Measurements from ENCODE around the gene QSOX2. TPM values are rescaled to one million over a fixed set of nuclear protein-coding genes. Genes with fewer than 3 reads are reported as not detected.

The QSOX2 gene
- total RNA-seq (2022; extraction: Qiagen RNA extraction; ENCODE audit: low read depth), result 26.6 to 30.1 TPM (median 28.8 TPM) in 5 replicates

GRCh38 chr9:136245219-136246150 is at the start of gene QSOX2:
QSOX2 (minus strand) TSS chr9:136245812; CDS start chr9:136245803, 9 bp downstream.

DNA sequence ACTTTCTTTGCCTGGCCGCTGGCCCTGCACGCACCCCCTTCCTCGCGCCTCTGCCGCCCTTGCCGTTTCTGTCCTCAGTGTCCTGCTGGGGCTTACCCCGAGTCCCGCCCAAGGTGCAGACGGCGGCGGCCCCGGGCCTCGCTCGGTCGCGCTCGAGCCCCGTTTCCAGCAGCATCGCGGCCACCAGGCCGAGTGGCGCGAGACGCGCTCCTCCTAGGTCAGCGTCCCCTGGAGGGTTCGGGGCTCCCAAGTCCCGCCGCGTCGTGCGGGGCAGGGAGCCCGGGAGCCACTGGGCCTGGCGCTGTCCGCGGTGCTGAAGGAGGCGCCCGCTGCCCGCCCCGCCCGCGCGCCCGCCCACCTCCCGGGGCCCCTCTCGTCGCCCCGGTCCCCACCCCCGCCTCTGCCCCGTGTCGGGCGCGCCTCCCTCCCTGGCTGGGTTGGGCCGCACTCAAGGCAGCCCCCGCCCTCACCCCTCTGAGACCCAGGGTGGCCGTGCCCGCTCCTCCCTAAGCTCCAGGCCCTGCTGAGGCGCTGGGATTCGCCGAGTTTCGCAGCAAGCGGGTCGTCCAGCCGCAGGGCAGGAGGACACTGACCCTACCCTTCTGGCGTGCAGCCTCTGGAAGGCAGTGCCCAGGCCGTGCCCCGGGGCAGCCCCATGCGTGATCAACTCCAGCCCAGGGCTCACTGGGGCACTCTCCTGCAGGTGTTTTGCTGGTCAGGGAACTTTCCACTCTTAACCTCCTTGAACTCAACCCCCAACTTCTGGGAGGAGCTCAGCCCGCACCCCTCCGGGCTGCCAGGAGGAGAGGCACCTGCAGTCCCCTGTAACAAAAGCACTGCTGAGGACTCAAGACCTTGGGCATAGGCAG is 40.5 kb downstream of the QSOX2 start, which contains the start of gene LHX3:
Gene LHX3 (minus strand): TSS at position 291 of the 869 bp plus-strand sequence. CDS start 116 bp downstream, at position 175.

Other genes with a start within 250 kb of the QSOX2 start
- 21.9 to 30.8 TPM (median 28.7 TPM) in 5 replicates for gene NACC2, start 150.5 kb downstream of the QSOX2 start, total RNA-seq (2022; extraction: Qiagen RNA extraction; ENCODE audit: low read depth)
- 30.0 to 49.2 TPM (median 47.0 TPM) in 5 replicates for gene TMEM250, start 126.9 kb downstream of the QSOX2 start, total RNA-seq (2022; extraction: Qiagen RNA extraction; ENCODE audit: low read depth)
- 0.08 to 0.12 TPM (median 0.09 TPM) in 4 of 5 replicates, not detected in the other for gene LHX3, start 40.7 kb downstream of the QSOX2 start, total RNA-seq (2022; extraction: Qiagen RNA extraction; ENCODE audit: low read depth)
- not detected in 5 replicates for gene CCDC187, start 58.3 kb upstream of the QSOX2 start, total RNA-seq (2022; extraction: Qiagen RNA extraction; ENCODE audit: low read depth)
- gene GPSM1, start 81.7 kb upstream of the QSOX2 start, total RNA-seq (2022; extraction: Qiagen RNA extraction; ENCODE audit: low read depth), result 8.7 to 13.6 TPM (median 11.4 TPM) in 5 replicates
- gene DNLZ, start 117.9 kb upstream of the QSOX2 start, total RNA-seq (2022; extraction: Qiagen RNA extraction; ENCODE audit: low read depth), result 17.8 to 41.5 TPM (median 38.2 TPM) in 5 replicates
- 0.69 to 2.4 TPM (median 1.2 TPM) in 5 replicates for gene CARD9, start 127.9 kb upstream of the QSOX2 start, total RNA-seq (2022; extraction: Qiagen RNA extraction; ENCODE audit: low read depth)
- 11.8 to 14.6 TPM (median 13.2 TPM) in 5 replicates for gene SNAPC4, start 154.4 kb upstream of the QSOX2 start, total RNA-seq (2022; extraction: Qiagen RNA extraction; ENCODE audit: low read depth)
- gene ENTR1, start 164.8 kb upstream of the QSOX2 start, total RNA-seq (2022; extraction: Qiagen RNA extraction; ENCODE audit: low read depth), result 65.8 to 76.1 TPM (median 74.2 TPM) in 5 replicates
- gene PMPCA, start 164.8 kb upstream of the QSOX2 start, total RNA-seq (2022; extraction: Qiagen RNA extraction; ENCODE audit: low read depth), result 73.6 to 104 TPM (median 78.7 TPM) in 5 replicates
- 13.8 to 20.7 TPM (median 18.4 TPM) in 5 replicates for gene INPP5E, start 194.0 kb upstream of the QSOX2 start, total RNA-seq (2022; extraction: Qiagen RNA extraction; ENCODE audit: low read depth)
- 58.8 to 69.2 TPM (median 63.2 TPM) in 5 replicates for gene SEC16A, start 237.2 kb upstream of the QSOX2 start, total RNA-seq (2022; extraction: Qiagen RNA extraction; ENCODE audit: low read depth)

Data from A549 treated with CpdA at 1 μM for 4 hours (cell line).